Endothelial cell of umbilical vein (primary cell): ENCODE results near the gene CAPN14. TPM values are rescaled to one million over a fixed set of nuclear protein-coding genes. Genes with fewer than 3 reads are reported as not detected.

ENCODE experiments used
- BruUV-seq: library from RNA; stranded (reverse); fragments of 400-500 nt; replicated peaks from 2 replicates; lab custom pipeline; 2021; lab: Mats Ljungman, UMichigan
- CTCF ChIA-PET: fragments of 300-600, 350-600 bp; sonication (Branson Sonifier 250); formaldehyde crosslinking; loops from one replicate; lab custom pipeline; 2021; ENCODE audit warnings: antibody characterized with exemption, inconsistent platforms; lab: Charles Lee
- POLR2A ChIA-PET: fragments of 300-600, 350-600 bp; sonication (Branson Sonifier 250); formaldehyde crosslinking; loops from one replicate; lab custom pipeline; 2021; ENCODE audit warnings: antibody characterized with exemption, inconsistent platforms; lab: Charles Lee
- DNase-seq: peaks from one replicate; pipeline ENCODE4 v3.0.0-alpha.2; 2011; ENCODE audit warnings: low read depth, low spot score
- FAIRE-seq: peaks from 2 replicates; lab custom pipeline; 2011; peaks lifted over from hg19 to GRCh38; lab: Jason Lieb, UNC
- H2AFZ ChIP-seq: 2 replicates; pipeline ENCODE4 v1.6.0; 2012; ENCODE audit warnings: low read depth, low read length, control low read depth, inconsistent platforms
- H3K27ac ChIP-seq: 2 replicates; pipeline ENCODE4 v1.5.1; 2011; ENCODE audit warnings: low read depth, mild to moderate bottlenecking, control low read depth, low read length, moderate library complexity; ENCODE audit not compliant: insufficient read depth
- H3K27me3 ChIP-seq, 2 experiments: 2 replicates each; pipeline versions ENCODE4 v1.6.0 to v1.6.1; 2011; ENCODE audit warnings: low read length in 2 of 2, mixed read lengths in 1 of 2; ENCODE audit not compliant: control insufficient read depth in 2 of 2, insufficient read depth in 2 of 2
- H3K36me3 ChIP-seq, 2 experiments: 2 replicates in 1 of 2; 3 replicates in 1 of 2; pipeline ENCODE4 v1.5.1; 2011; ENCODE audit warnings: low read length in 2 of 2, mild to moderate bottlenecking in 1 of 2, moderate library complexity in 1 of 2; ENCODE audit not compliant: control insufficient read depth in 2 of 2, insufficient read depth in 2 of 2; ENCODE audit errors: extremely low read depth in 1 of 2
- H3K4me1 ChIP-seq: 3 replicates; pipeline ENCODE4 v1.5.1; 2011; ENCODE audit warnings: mild to moderate bottlenecking, low read length; ENCODE audit not compliant: control insufficient read depth, insufficient read depth; ENCODE audit errors: extremely low read depth
- H3K4me2 ChIP-seq: 2 replicates; pipeline ENCODE4 v1.6.1; 2011; ENCODE audit warnings: low read length, control low read depth, mixed read lengths; ENCODE audit not compliant: insufficient read depth
- H3K4me3 ChIP-seq, 3 experiments: fragments of 200-600 bp in 1 of 3; sonication (generic), shearing (Covaris generic) in 1 of 3; replicated peaks in 1 of 3; 2 replicates each; pipeline ENCODE4 v1.5.1; 2011 to 2016; ENCODE audit warnings: control low read depth in 3 of 3, low read length in 3 of 3, mild to moderate bottlenecking in 2 of 3, inconsistent platforms in 1 of 3, low read depth in 1 of 3, moderate library complexity in 1 of 3; ENCODE audit not compliant: insufficient read depth in 1 of 3
- H3K79me2 ChIP-seq: 2 replicates; pipeline ENCODE4 v1.6.0; 2012; ENCODE audit warnings: low read length, inconsistent platforms; ENCODE audit not compliant: control insufficient read depth, insufficient read depth
- H3K9ac ChIP-seq: replicated peaks from 2 replicates; pipeline ENCODE3; 2011; ENCODE audit warnings: low read length, control low read depth; ENCODE audit not compliant: insufficient read depth; ENCODE audit errors: extremely low read depth
- H3K9me1 ChIP-seq: replicated peaks from 3 replicates; pipeline ENCODE4 v1.6.0; 2011; ENCODE audit warnings: mild to moderate bottlenecking, low read length; ENCODE audit not compliant: control insufficient read depth, insufficient read depth; ENCODE audit errors: extremely low read depth
- H3K9me3 ChIP-seq: replicated peaks from 2 replicates; pipeline ENCODE4 v1.5.1; 2012; ENCODE audit warnings: low read length, inconsistent platforms; ENCODE audit not compliant: control insufficient read depth, insufficient read depth
- H4K20me1 ChIP-seq: replicated peaks from 2 replicates; pipeline ENCODE3; 2011; ENCODE audit warnings: mild to moderate bottlenecking, low read length; ENCODE audit not compliant: control insufficient read depth, insufficient read depth; ENCODE audit errors: extremely low read depth
- CTCF ChIP-seq, 2 donors: IDR thresholded peaks; 1 replicate in 1 of 2; 2 replicates in 1 of 2; pipeline ENCODE4 v1.5.1; 2011; ENCODE audit warnings: low read length in 2 of 2, mild to moderate bottlenecking in 2 of 2, moderate library complexity in 2 of 2, control low read depth in 1 of 2, inconsistent platforms in 1 of 2, low read depth in 1 of 2; ENCODE audit not compliant: insufficient read depth in 1 of 2; ENCODE audit errors: extremely low read depth in 1 of 2
- EZH2 ChIP-seq: IDR thresholded peaks from 2 replicates; pipeline ENCODE4 v1.6.1; 2012; ENCODE audit warnings: borderline replicate concordance, low read depth, mild to moderate bottlenecking, moderate library complexity, low read length, inconsistent platforms; ENCODE audit not compliant: severe bottlenecking
- FOS ChIP-seq: IDR thresholded peaks from 2 replicates; pipeline ENCODE4 v1.6.1; 2011; ENCODE audit warnings: mild to moderate bottlenecking, low read length, moderate library complexity, borderline replicate concordance; ENCODE audit not compliant: insufficient read depth
- GATA2 ChIP-seq: IDR thresholded peaks from 2 replicates; pipeline ENCODE4 v1.7.0; 2011; ENCODE audit warnings: low read depth, mild to moderate bottlenecking, moderate library complexity, mixed read lengths, low read length; ENCODE audit not compliant: insufficient read length, insufficient read depth
- JUN ChIP-seq: IDR thresholded peaks from 2 replicates; pipeline ENCODE4 v1.6.1; 2011; ENCODE audit warnings: borderline replicate concordance, low read depth; ENCODE audit not compliant: insufficient read length, insufficient read depth
- MAX ChIP-seq: IDR thresholded peaks from 2 replicates; pipeline ENCODE4 v1.6.1; 2011; ENCODE audit not compliant: insufficient read depth, insufficient read length
- MYC ChIP-seq: IDR thresholded peaks from one replicate; pipeline ENCODE4 v1.6.1; 2011; ENCODE audit warnings: mild to moderate bottlenecking, low read depth, low read length
- POLR2A ChIP-seq: IDR thresholded peaks from 2 replicates; pipeline ENCODE4 v1.6.1; 2012; ENCODE audit warnings: low read depth, mild to moderate bottlenecking, control low read depth, low read length
- POLR2AphosphoS5 ChIP-seq: IDR thresholded peaks from 2 replicates; pipeline ENCODE4 v1.6.1; 2012; ENCODE audit warnings: low read depth, mild to moderate bottlenecking, control low read depth, low read length, moderate library complexity; ENCODE audit not compliant: insufficient read depth
- dilution Hi-C: fragments of 300-500 bp; cut with MboI; formaldehyde crosslinking; loops from one replicate; pipeline ENCODE4 v1.15.0; 2019; ENCODE audit warnings: low sequenced_read_pairs; ENCODE audit not compliant: extremely low pct_ligation_motif_present
- intact Hi-C: fragments of 100-400 bp; cut with micrococcal nuclease; formaldehyde crosslinking; loops from one replicate; pipeline ENCODE4 v1.10.0; 2022
- polyA plus RNA-seq, 4 experiments: library from polyadenylated mRNA; depleted of rRNA in 3 of 4; stranded (reverse) in 3 of 4; unstranded in 1 of 4; fragments of >200 nt; gene quantifications; 2 replicates each; pipeline versions ENCODE4 v1.2.1 to v1.2.3, GENCODE V29; 2011 to 2012; ENCODE audit warnings: missing spikeins in 1 of 4
- total RNA-seq: library from RNA; stranded (reverse); gene quantifications from 2 replicates; pipeline ENCODE4 v1.2.3, GENCODE V29; 2021

The CAPN14 gene
- total and polyA plus RNA-seq, 2 donors (not counting 3 experiments of a cell fraction or from before 2014, with no cell fraction given) = 0.01 to 0.15 TPM

GRCh38 chr2:31238126-31238905 lies 21.0 kb upstream of the CAPN14 start:
- Histone ChIP-seq H3K4me3 (no peak overlapping the region), H3K9me3 (no peaks in the 10 kb centered on the region), H3K79me2 (no peaks in the 10 kb centered on the region), H3K27ac (no peak overlapping the region), H3K9me1 (no peaks in the 10 kb centered on the region), H4K20me1 (no peaks in the 10 kb centered on the region), H3K27me3 (no peaks in the 10 kb centered on the region), H3K9ac (no peak overlapping the region), H3K4me2 (no peak overlapping the region), H2AFZ (no peak overlapping the region), H3K36me3 (no peaks in the 10 kb centered on the region), H3K4me1 (peaks cover 4% of the 10 kb centered on the region)
- no peak for TF ChIP-seq POLR2AphosphoS5
- no peak for TF ChIP-seq CTCF (IDR thresholded peaks at IDR 0.05; ENCODE audit: extremely low read depth in 1 of 2, insufficient read depth in 1 of 2, low read depth in 1 of 2, low read length in 2 of 2)
- TF ChIP-seq MAX = no peak
- no peak for TF ChIP-seq GATA2
- no peak for TF ChIP-seq FOS
- no peak for TF ChIP-seq EZH2
- TF ChIP-seq MYC = no peak
- TF ChIP-seq POLR2A = no peak
- no peak for TF ChIP-seq JUN
- BruUV-seq = no TSS peak
- ChIA-PET CTCF (no interaction called here), POLR2A (no interaction called here)
- dilution Hi-C loops = no loop called here
- intact Hi-C loops = no loop called here
- no peak for FAIRE-seq
- DNase-seq = no peak
